ENCODE measurements around the gene ARPC2.

ARPC2 gene

DNA sequence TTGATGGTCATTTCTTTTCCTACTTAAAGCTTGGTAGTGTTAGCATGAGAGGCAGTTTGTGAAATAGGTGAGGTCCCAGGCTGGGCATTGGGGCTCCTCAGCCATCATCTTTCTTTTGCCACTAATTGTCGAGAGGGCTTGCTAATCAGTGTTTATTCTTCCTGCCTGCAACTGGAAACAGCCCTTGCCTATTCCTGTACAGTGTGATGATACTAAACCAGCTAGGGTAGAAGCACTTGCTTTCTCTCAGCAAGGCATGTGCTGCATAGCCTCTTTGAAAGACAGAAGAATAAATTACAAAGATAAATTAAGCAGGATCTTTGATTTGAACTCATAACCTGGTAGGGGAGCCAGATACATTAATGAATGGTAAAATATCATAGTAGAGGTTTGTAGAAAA lies 27.2 kb downstream of the ARPC2 start:
- Histone ChIP-seq H3K79me2 (ENCODE audit: insufficient read depth, low read length) (peaks cover 29% of the 10 kb centered on the region; the same call in 1 of the 2 replicates), H3K9me3 (ENCODE audit: insufficient read depth, low read depth, low read length) (no peaks in the 10 kb centered on the region), H4K20me1 (ENCODE audit: insufficient read depth, low read length, poor library complexity, severe bottlenecking) (peaks cover 11% of the 10 kb centered on the region), H3K9me2 (replicated peaks; ENCODE audit: low read depth, low read length) (no peaks in the 10 kb centered on the region), H2AFZ (ENCODE audit: low read length) (no peak overlapping the region), H3K27me3 (ENCODE audit: insufficient read depth, low read length, poor library complexity, severe bottlenecking) (no peaks in the 10 kb centered on the region), H3K4me2 (ENCODE audit: low read depth, low read length, poor library complexity, severe bottlenecking) (no peak overlapping the region), H3K4me1 (ENCODE audit: insufficient read depth, low read length, poor library complexity, severe bottlenecking) (no peaks in the 10 kb centered on the region), H3K9ac (ENCODE audit: low read depth, low read length, poor library complexity, severe bottlenecking) (no peak overlapping the region), H3K4me3 (ENCODE audit: low read length, poor library complexity, severe bottlenecking) (no peak overlapping the region), H3K36me3 (ENCODE audit: insufficient read depth, low read length) (peaks cover 98% of the 10 kb centered on the region), H3F3A (ENCODE audit: low read depth) (peaks cover 2% of the 10 kb centered on the region; the same call in 1 of the 2 replicates)
- no peak for TF ChIP-seq EZH2phosphoT487 (IDR thresholded peaks at IDR 0.05; ENCODE audit: borderline replicate concordance)
- TF ChIP-seq, protein P1, sequence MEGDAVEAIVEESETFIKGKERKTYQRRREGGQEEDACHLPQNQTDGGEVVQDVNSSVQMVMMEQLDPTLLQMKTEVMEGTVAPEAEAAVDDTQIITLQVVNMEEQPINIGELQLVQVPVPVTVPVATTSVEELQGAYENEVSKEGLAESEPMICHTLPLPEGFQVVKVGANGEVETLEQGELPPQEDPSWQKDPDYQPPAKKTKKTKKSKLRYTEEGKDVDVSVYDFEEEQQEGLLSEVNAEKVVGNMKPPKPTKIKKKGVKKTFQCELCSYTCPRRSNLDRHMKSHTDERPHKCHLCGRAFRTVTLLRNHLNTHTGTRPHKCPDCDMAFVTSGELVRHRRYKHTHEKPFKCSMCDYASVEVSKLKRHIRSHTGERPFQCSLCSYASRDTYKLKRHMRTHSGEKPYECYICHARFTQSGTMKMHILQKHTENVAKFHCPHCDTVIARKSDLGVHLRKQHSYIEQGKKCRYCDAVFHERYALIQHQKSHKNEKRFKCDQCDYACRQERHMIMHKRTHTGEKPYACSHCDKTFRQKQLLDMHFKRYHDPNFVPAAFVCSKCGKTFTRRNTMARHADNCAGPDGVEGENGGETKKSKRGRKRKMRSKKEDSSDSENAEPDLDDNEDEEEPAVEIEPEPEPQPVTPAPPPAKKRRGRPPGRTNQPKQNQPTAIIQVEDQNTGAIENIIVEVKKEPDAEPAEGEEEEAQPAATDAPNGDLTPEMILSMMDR (conservative IDR thresholded peaks at IDR 0.05; ENCODE audit: low read length): no peak

GRCh38 chr2:218244665-218245064 lies 27.7 kb downstream of the ARPC2 start:
- H3K9me2 ChIP-seq (replicated peaks; ENCODE audit: low read depth, low read length): no peaks in the 10 kb centered on the region
- no peaks in the 10 kb centered on the region for H3K4me1 ChIP-seq (ENCODE audit: insufficient read depth, low read length, poor library complexity, severe bottlenecking)
- no peak overlapping the region for H3K4me2 ChIP-seq (ENCODE audit: low read depth, low read length, poor library complexity, severe bottlenecking)
- H3K9ac ChIP-seq (ENCODE audit: low read depth, low read length, poor library complexity, severe bottlenecking): no peak overlapping the region
- TF ChIP-seq EZH2phosphoT487 (IDR thresholded peaks at IDR 0.05; ENCODE audit: borderline replicate concordance): no peak
- TF ChIP-seq, protein P1 (conservative IDR thresholded peaks at IDR 0.05; ENCODE audit: low read length): no peak
- H3K4me3 ChIP-seq (ENCODE audit: low read length, poor library complexity, severe bottlenecking): no peak overlapping the region
- H3K27me3 ChIP-seq (ENCODE audit: insufficient read depth, low read length, poor library complexity, severe bottlenecking): no peaks in the 10 kb centered on the region
- no peak overlapping the region for H2AFZ ChIP-seq (ENCODE audit: low read length)
- peaks cover 27% of the 10 kb centered on the region; the same call in 1 of the 2 replicates for H3K79me2 ChIP-seq (ENCODE audit: insufficient read depth, low read length)
- H3K9me3 ChIP-seq (ENCODE audit: insufficient read depth, low read depth, low read length): no peaks in the 10 kb centered on the region
- peaks cover 11% of the 10 kb centered on the region for H4K20me1 ChIP-seq (ENCODE audit: insufficient read depth, low read length, poor library complexity, severe bottlenecking)
- peaks cover 98% of the 10 kb centered on the region for H3K36me3 ChIP-seq (ENCODE audit: insufficient read depth, low read length)
- peaks cover 2% of the 10 kb centered on the region; the same call in 1 of the 2 replicates for H3F3A ChIP-seq (ENCODE audit: low read depth)

- Histone ChIP-seq H4K20me1 (ENCODE audit: insufficient read depth, low read length, poor library complexity, severe bottlenecking) (peaks cover 11% of the 10 kb centered on the region), H3K4me2 (ENCODE audit: low read depth, low read length, poor library complexity, severe bottlenecking) (no peak overlapping the region), H3K9me2 (replicated peaks; ENCODE audit: low read depth, low read length) (no peaks in the 10 kb centered on the region), H3K9ac (ENCODE audit: low read depth, low read length, poor library complexity, severe bottlenecking) (no peak overlapping the region), H3K4me1 (ENCODE audit: insufficient read depth, low read length, poor library complexity, severe bottlenecking) (no peaks in the 10 kb centered on the region), H3K79me2 (ENCODE audit: insufficient read depth, low read length) (peaks cover 27% of the 10 kb centered on the region; the same call in 1 of the 2 replicates), H3K9me3 (ENCODE audit: insufficient read depth, low read depth, low read length) (no peaks in the 10 kb centered on the region), H2AFZ (ENCODE audit: low read length) (no peak overlapping the region), H3K4me3 (ENCODE audit: low read length, poor library complexity, severe bottlenecking) (no peak overlapping the region), H3F3A (ENCODE audit: low read depth) (peaks cover 2% of the 10 kb centered on the region; the same call in 1 of the 2 replicates), H3K36me3 (ENCODE audit: insufficient read depth, low read length) (peaks cover 98% of the 10 kb centered on the region), H3K27me3 (ENCODE audit: insufficient read depth, low read length, poor library complexity, severe bottlenecking) (no peaks in the 10 kb centered on the region)
- no peak for TF ChIP-seq EZH2phosphoT487 (IDR thresholded peaks at IDR 0.05; ENCODE audit: borderline replicate concordance)
- TF ChIP-seq, protein P1 (conservative IDR thresholded peaks at IDR 0.05; ENCODE audit: low read length): no peak
Observed at GRCh38 chr2:218245214-218245613, 28.2 kb downstream of the ARPC2 start.
